Natural killer cell treated with Interleukin-12 subunit alpha and Interleukin-12 subunit beta and Interleukin-15 and Interleukin-18, amount 100 ng/mL, for 72 hours (primary cell): ENCODE results near the gene RPS6KA5. TPM values are rescaled to one million over a fixed set of nuclear protein-coding genes. Genes with fewer than 3 reads are reported as not detected.
"Not testable (repeated sequence)": the region's sequence is repeated elsewhere in the genome, so short reads cannot be mapped to it uniquely, and the experiment has no call there.

Experiments
- ATAC-seq, 2 donors: fragments of 150-1000 bp; cut with Tn5 transposase in 1 of 2; sonication (Bioruptor Pico), chemical (Tn5 transposase) in 1 of 2; 2 replicates each; pipeline ENCODE4 v1.10.0; 2021
- DNase-seq: peaks from one replicate; pipeline ENCODE4 v3.0.0; 2022; ENCODE audit warnings: low spot score
- H3K27ac Mint-ChIP-seq, 2 donors: 1 replicate in 1 of 2; 2 replicates in 1 of 2; pipeline ENCODE4 v1.8.0; 2022; ENCODE audit warnings: mixed read lengths in 2 of 2, mild to moderate bottlenecking in 1 of 2, moderate library complexity in 1 of 2
- H3K27me3 Mint-ChIP-seq, 2 donors: 1 replicate in 1 of 2; 2 replicates in 1 of 2; pipeline ENCODE4 v1.8.0; 2022; ENCODE audit warnings: mixed read lengths in 2 of 2
- H3K36me3 Mint-ChIP-seq: one replicate; pipeline ENCODE4 v1.8.0; 2022; ENCODE audit warnings: mixed read lengths
- H3K4me1 Mint-ChIP-seq, 2 donors: 1 replicate in 1 of 2; 2 replicates in 1 of 2; pipeline ENCODE4 v1.8.0; 2022; ENCODE audit warnings: low read depth in 2 of 2, mixed read lengths in 2 of 2, mild to moderate bottlenecking in 1 of 2
- H3K4me3 Mint-ChIP-seq: one replicate; pipeline ENCODE4 v1.8.0; 2022; ENCODE audit warnings: mixed read lengths
- H3K9me3 Mint-ChIP-seq: 2 replicates; pipeline ENCODE4 v1.8.0; 2022; ENCODE audit warnings: mixed read lengths
- total RNA-seq, 2 donors: library from RNA; stranded (reverse); gene quantifications; one replicate each; pipeline ENCODE4 v1.2.3, GENCODE V29; 2022

RPS6KA5 gene
- total RNA-seq, 2 donors from 2014 or later: 20.5 to 47.5 TPM

GRCh38 chr14:90871605-90872233 is 188.7 kb downstream of the RPS6KA5 start:
- DNase-seq (no peak), ATAC-seq (no peak)
- H3K4me3 Mint-ChIP-seq: no peak overlapping the region
- H3K27me3 Mint-ChIP-seq: no peaks in the 10 kb centered on the region
- peaks cover 4 to 5% of the 10 kb centered on the region in 2 donors for H3K4me1 Mint-ChIP-seq
- H3K9me3 Mint-ChIP-seq: no peaks in the 10 kb centered on the region
- H3K36me3 Mint-ChIP-seq: peaks cover 23% of the 10 kb centered on the region
- H3K27ac Mint-ChIP-seq: no peak overlapping the region

GRCh38 chr14:90870950-90871604 is 189.4 kb downstream of the RPS6KA5 start:
- H3K36me3 Mint-ChIP-seq: peaks cover 23% of the 10 kb centered on the region
- ATAC-seq (no peak), DNase-seq (no peak)
- H3K9me3 Mint-ChIP-seq: no peaks in the 10 kb centered on the region
- no peak overlapping the region for H3K27ac Mint-ChIP-seq
- no peaks in the 10 kb centered on the region for H3K27me3 Mint-ChIP-seq
- H3K4me3 Mint-ChIP-seq: no peak overlapping the region
- peaks cover 4 to 5% of the 10 kb centered on the region in 2 donors for H3K4me1 Mint-ChIP-seq

GRCh38 chr14:90867501-90867900 is 192.9 kb downstream of the RPS6KA5 start:
- H3K36me3 Mint-ChIP-seq: peaks cover 5% of the 10 kb centered on the region

GRCh38 chr14:90866833-90867232 is 193.6 kb downstream of the RPS6KA5 start:
- H3K9me3 Mint-ChIP-seq: no peaks in the 10 kb centered on the region
- H3K4me3 Mint-ChIP-seq: no peak overlapping the region
- ATAC-seq (no peak), DNase-seq (no peak)
- H3K4me1 Mint-ChIP-seq: peaks cover 2 to 12% of the 10 kb centered on the region in 2 donors
- peaks cover 4% of the 10 kb centered on the region for H3K36me3 Mint-ChIP-seq
- H3K27me3 Mint-ChIP-seq: no peaks in the 10 kb centered on the region
- no peak overlapping the region for H3K27ac Mint-ChIP-seq

More at GRCh38 chr14:90867501-90867900, 192.9 kb downstream of the RPS6KA5 start:
- H3K27me3 Mint-ChIP-seq: no peaks in the 10 kb centered on the region
- H3K4me1 Mint-ChIP-seq: peaks cover 5 to 13% of the 10 kb centered on the region in 2 donors
- DNase-seq (no peak), ATAC-seq (no peak)
- H3K27ac Mint-ChIP-seq: no peak overlapping the region
- H3K4me3 Mint-ChIP-seq: no peak overlapping the region
- H3K9me3 Mint-ChIP-seq: no peaks in the 10 kb centered on the region

- DNase-seq: no peak
- no peak for ATAC-seq
- Mint-ChIP-seq H3K9me3 (no peaks in the 10 kb centered on the region), H3K4me1 (peaks cover 0 to 9% of the 10 kb centered on the region in 2 donors), H3K27ac (no peak overlapping the region), H3K4me3 (no peak overlapping the region), H3K36me3 (no peaks in the 10 kb centered on the region), H3K27me3 (no peaks in the 10 kb centered on the region)
Measured at GRCh38 chr14:90864741-90865140, 195.7 kb downstream of the RPS6KA5 start.

GRCh38 chr14:90858511-90858910 is 201.9 kb downstream of the RPS6KA5 start:
- DNase-seq (no peak), ATAC-seq (no peak)
- Mint-ChIP-seq H3K36me3 (no peaks in the 10 kb centered on the region), H3K27me3 (no peaks in the 10 kb centered on the region), H3K4me3 (no peak overlapping the region), H3K4me1 (no peaks in the 10 kb centered on the region), H3K9me3 (no peaks in the 10 kb centered on the region), H3K27ac (no peak overlapping the region)

- Mint-ChIP-seq H3K4me3 (no peak overlapping the region), H3K4me1 (no peaks in the 10 kb centered on the region), H3K36me3 (no peaks in the 10 kb centered on the region), H3K9me3 (no peaks in the 10 kb centered on the region), H3K27ac (no peak overlapping the region), H3K27me3 (no peaks in the 10 kb centered on the region)
- ATAC-seq (no peak), DNase-seq (no peak)
Measured at GRCh38 chr14:90857866-90858265, 202.6 kb downstream of the RPS6KA5 start.

- not testable (repeated sequence) for H3K4me1 Mint-ChIP-seq, H3K27ac Mint-ChIP-seq, H3K36me3 Mint-ChIP-seq, H3K27me3 Mint-ChIP-seq, H3K9me3 Mint-ChIP-seq, ATAC-seq, DNase-seq, H3K4me3 Mint-ChIP-seq
Measured at GRCh38 chr14:90856115-90856514, 204.3 kb downstream of the RPS6KA5 start.

- DNase-seq (no peak), ATAC-seq (no peak)
- Mint-ChIP-seq H3K9me3 (no peaks in the 10 kb centered on the region), H3K27me3 (no peaks in the 10 kb centered on the region), H3K4me1 (no peaks in the 10 kb centered on the region), H3K36me3 (no peaks in the 10 kb centered on the region), H3K4me3 (no peak overlapping the region), H3K27ac (no peak overlapping the region)
Measured at GRCh38 chr14:90853116-90853515, 207.3 kb downstream of the RPS6KA5 start.

GRCh38 chr14:90851327-90852036 is 209.0 kb downstream of the RPS6KA5 start:
- no peak for ATAC-seq
- H3K4me3 Mint-ChIP-seq: no peak overlapping the region
- no peaks in the 10 kb centered on the region for H3K36me3 Mint-ChIP-seq
- H3K27me3 Mint-ChIP-seq: no peaks in the 10 kb centered on the region
- no peak for DNase-seq
- H3K4me1 Mint-ChIP-seq: no peaks in the 10 kb centered on the region
- H3K27ac Mint-ChIP-seq: no peak overlapping the region
- H3K9me3 Mint-ChIP-seq: no peaks in the 10 kb centered on the region

GRCh38 chr14:90850487-90850886 is 210.0 kb downstream of the RPS6KA5 start:
- no peak for ATAC-seq
- Mint-ChIP-seq H3K27me3 (no peaks in the 10 kb centered on the region), H3K27ac (no peak overlapping the region), H3K4me1 (no peaks in the 10 kb centered on the region), H3K4me3 (no peak overlapping the region), H3K36me3 (no peaks in the 10 kb centered on the region), H3K9me3 (no peaks in the 10 kb centered on the region)
- DNase-seq: no peak

- DNase-seq (no peak), ATAC-seq (no peak)
- Mint-ChIP-seq H3K36me3 (no peaks in the 10 kb centered on the region), H3K9me3 (no peaks in the 10 kb centered on the region), H3K4me1 (no peaks in the 10 kb centered on the region), H3K4me3 (no peak overlapping the region), H3K27ac (no peak overlapping the region), H3K27me3 (no peaks in the 10 kb centered on the region)
Measured at GRCh38 chr14:90849787-90850444, 210.5 kb downstream of the RPS6KA5 start.

- H3K4me1 Mint-ChIP-seq: no peaks in the 10 kb centered on the region
- no peaks in the 10 kb centered on the region for H3K27me3 Mint-ChIP-seq
- H3K36me3 Mint-ChIP-seq: no peaks in the 10 kb centered on the region
- H3K4me3 Mint-ChIP-seq: no peak overlapping the region
- DNase-seq: no peak
- H3K9me3 Mint-ChIP-seq: no peaks in the 10 kb centered on the region
- H3K27ac Mint-ChIP-seq: no peak overlapping the region
- ATAC-seq: no peak
Measured at GRCh38 chr14:90848944-90849731, 211.3 kb downstream of the RPS6KA5 start.
